Activated naive CD4-positive, alpha-beta T cell treated with anti-CD3 and anti-CD28 coated beads, Interleukin-2, amount 50 U/mL, for 72 hours (primary cell): Measurements from ENCODE around the gene MRPL44. TPM values are rescaled to one million over a fixed set of nuclear protein-coding genes. Genes with fewer than 3 reads are reported as not detected.

Source experiments
- ATAC-seq, 2 donors: fragments of 150-1000 bp; cut with Tn5 transposase; 2 replicates each; pipeline ENCODE4 v1.10.0; 2021; ENCODE audit warnings: mild to moderate bottlenecking in 2 of 2, moderate library complexity in 2 of 2
- DNase-seq, 2 donors: peaks; one replicate each; pipeline ENCODE4 v3.0.0; 2021 to 2022; ENCODE audit warnings: low spot score in 2 of 2
- H3K27ac Mint-ChIP-seq, 2 donors: one replicate each; pipeline ENCODE4 v1.8.0; 2022; ENCODE audit warnings: mild to moderate bottlenecking in 2 of 2, mixed read lengths in 2 of 2
- H3K36me3 Mint-ChIP-seq, 2 donors: one replicate each; pipeline ENCODE4 v1.8.0; 2022; ENCODE audit warnings: mixed read lengths in 2 of 2
- H3K9me3 Mint-ChIP-seq, 2 donors: one replicate each; pipeline ENCODE4 v1.8.0; 2022; ENCODE audit warnings: mixed read lengths in 2 of 2
- total RNA-seq, 2 donors: library from RNA; stranded (reverse); gene quantifications; one replicate each; pipeline ENCODE4 v1.2.3, GENCODE V29; 2022

The MRPL44 gene
- total RNA-seq, 2 donors from 2014 or later: 39.5 to 52.2 TPM

GRCh38 chr2:223949241-223949840, 7.9 kb upstream of the MRPL44 start:
- Mint-ChIP-seq H3K36me3 (peaks cover 0 to 8% of the 10 kb centered on the region in 2 donors), H3K9me3 (no peaks in the 10 kb centered on the region), H3K27ac (peak overlapping the region; percentile 61 to 89)
- ATAC-seq: no peak
- DNase-seq: no peak

GRCh38 chr2:223950448-223951347, 6.6 kb upstream of the MRPL44 start:
- peak overlapping the region; percentile 61 to 89 for H3K27ac Mint-ChIP-seq
- ATAC-seq (peak; percentile 32 to 45), DNase-seq (no peak)
- H3K9me3 Mint-ChIP-seq: no peaks in the 10 kb centered on the region
- peaks cover 0 to 5% of the 10 kb centered on the region in 2 donors for H3K36me3 Mint-ChIP-seq

- Mint-ChIP-seq H3K9me3 (no peaks in the 10 kb centered on the region), H3K27ac (peak overlapping the region; percentile 12 to 31), H3K36me3 (peaks cover 2 to 6% of the 10 kb centered on the region in 2 donors)
- ATAC-seq (no peak), DNase-seq (no peak)
Observed at GRCh38 chr2:223952280-223952968, 4.8 kb upstream of the MRPL44 start.

GRCh38 chr2:223954401-223954800, 2.9 kb upstream of the MRPL44 start:
- DNase-seq (no peak), ATAC-seq (no peak)
- H3K36me3 Mint-ChIP-seq: peaks cover 8 to 9% of the 10 kb centered on the region in 2 donors
- no peaks in the 10 kb centered on the region for H3K9me3 Mint-ChIP-seq
- peak overlapping the region in 1 of 2 donors; percentile 22 for H3K27ac Mint-ChIP-seq

- Mint-ChIP-seq H3K9me3 (no peaks in the 10 kb centered on the region), H3K36me3 (peaks cover 20 to 26% of the 10 kb centered on the region in 2 donors), H3K27ac (peak overlapping the region; percentile 70 to 99)
- peak in 1 of 2 donors; percentile 44 for DNase-seq
- peak; percentile 63 to 73 for ATAC-seq
Observed at GRCh38 chr2:223956300-223956699, 963 bp upstream of the MRPL44 start.

- no peak for DNase-seq
- Mint-ChIP-seq H3K36me3 (peaks cover 23 to 36% of the 10 kb centered on the region in 2 donors), H3K27ac (peak overlapping the region in 1 of 2 donors; percentile 65), H3K9me3 (no peaks in the 10 kb centered on the region)
- ATAC-seq: no peak
Observed at GRCh38 chr2:223959688-223960087, 2.4 kb downstream of the MRPL44 start.

DNA sequence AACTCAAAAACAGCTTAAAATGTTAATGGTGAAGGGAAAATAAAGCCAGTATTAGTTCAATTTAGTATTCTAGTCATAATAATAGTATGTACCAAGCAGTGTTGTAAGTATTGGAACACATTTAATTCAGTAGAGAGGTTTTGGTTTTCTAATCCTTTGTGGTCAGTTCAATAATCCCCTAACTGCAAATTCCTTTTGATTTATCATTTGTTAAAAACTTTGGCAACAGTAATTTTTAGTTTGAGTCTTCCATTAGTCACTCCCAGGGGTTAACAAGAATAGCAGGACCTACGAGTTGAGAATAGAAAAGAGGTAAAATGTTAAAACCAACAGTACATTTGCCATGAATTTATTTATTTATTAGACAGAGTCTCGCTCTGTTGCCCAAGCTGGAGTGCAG, 10.7 kb downstream of the MRPL44 start:
- Mint-ChIP-seq H3K9me3 (no peaks in the 10 kb centered on the region), H3K36me3 (peaks cover 0 to 16% of the 10 kb centered on the region in 2 donors), H3K27ac (no peak overlapping the region)
- DNase-seq: no peak
- no peak for ATAC-seq

DNA sequence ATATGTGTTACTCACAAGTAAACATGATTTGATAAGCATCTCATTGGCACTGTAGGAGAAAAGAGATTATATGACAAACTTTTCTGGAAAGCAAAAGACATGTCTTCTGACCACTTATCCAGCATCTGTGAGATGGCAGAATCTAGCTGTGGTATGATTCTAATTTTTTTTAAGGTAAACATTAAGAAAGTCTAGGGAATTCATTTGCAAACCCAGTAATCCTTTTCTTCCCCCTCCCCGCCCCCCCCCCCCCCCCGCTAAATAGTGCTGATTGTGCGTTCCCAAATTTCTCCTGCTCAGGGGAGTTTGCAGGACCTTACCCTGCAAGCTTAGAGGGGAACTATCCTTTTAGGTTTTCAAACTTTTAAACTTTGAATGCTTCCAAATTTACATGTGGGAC, 12.1 kb downstream of the MRPL44 start:
- H3K27ac Mint-ChIP-seq: no peak overlapping the region
- H3K9me3 Mint-ChIP-seq: no peaks in the 10 kb centered on the region
- H3K36me3 Mint-ChIP-seq: peaks cover 0 to 10% of the 10 kb centered on the region in 2 donors
- DNase-seq: no peak
- no peak for ATAC-seq

DNA sequence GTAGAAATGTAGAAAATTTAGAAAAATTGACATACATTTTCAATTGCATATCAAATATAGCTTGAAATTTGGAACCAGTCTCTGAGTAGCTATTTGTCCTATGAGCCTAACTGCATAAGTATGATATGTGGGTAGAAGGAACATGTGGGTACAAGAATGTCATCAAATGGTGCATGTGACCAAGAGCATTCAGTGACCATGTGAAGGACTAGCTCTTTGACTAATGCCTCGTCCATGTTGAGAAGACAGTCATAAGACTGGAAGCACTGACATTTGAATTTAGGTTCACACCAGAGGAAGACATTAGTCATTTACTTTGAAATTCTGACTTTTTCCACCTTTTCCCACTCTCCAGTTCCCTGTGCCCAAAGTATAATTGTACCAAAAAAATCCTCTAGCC, 12.6 kb downstream of the MRPL44 start:
- peak; percentile 59 to 68 for ATAC-seq
- no peak overlapping the region for H3K27ac Mint-ChIP-seq
- no peak for DNase-seq
- H3K9me3 Mint-ChIP-seq: no peaks in the 10 kb centered on the region
- peaks cover 0 to 10% of the 10 kb centered on the region in 2 donors for H3K36me3 Mint-ChIP-seq

GRCh38 chr2:223970343-223971128, 13.3 kb downstream of the MRPL44 start:
- Mint-ChIP-seq H3K27ac (no peak overlapping the region), H3K36me3 (peaks cover 0 to 10% of the 10 kb centered on the region in 2 donors)

DNA sequence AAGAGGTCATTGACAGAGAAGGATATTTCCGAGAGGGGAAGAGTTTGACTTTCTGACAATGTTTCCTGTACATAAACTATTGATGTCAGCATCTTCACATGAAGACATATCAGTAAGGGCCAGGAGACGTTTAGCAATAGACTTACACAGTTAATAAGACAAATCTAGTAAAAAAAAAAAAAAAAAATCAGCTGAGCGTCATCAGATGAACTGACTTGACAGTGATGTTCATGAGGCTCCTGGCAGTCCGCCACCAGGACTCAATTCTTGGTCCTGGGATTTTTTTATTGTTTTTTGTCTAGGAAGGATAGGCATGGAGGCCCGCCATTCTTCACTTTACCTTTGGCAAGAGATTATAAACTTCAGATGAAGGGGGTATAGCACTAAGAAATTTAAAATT, 14.5 kb downstream of the MRPL44 start:
- peaks cover 0 to 6% of the 10 kb centered on the region in 2 donors for H3K36me3 Mint-ChIP-seq

More at GRCh38 chr2:223970343-223971128, 13.3 kb downstream of the MRPL44 start:
- ATAC-seq (peak; percentile 60 to 69), DNase-seq (peak in 1 of 2 donors; percentile 75)
- H3K9me3 Mint-ChIP-seq: no peaks in the 10 kb centered on the region

GRCh38 chr2:223972656-223973102, 15.4 kb downstream of the MRPL44 start:
- DNase-seq (no peak), ATAC-seq (no peak)
- H3K36me3 Mint-ChIP-seq: no peaks in the 10 kb centered on the region
- H3K27ac Mint-ChIP-seq: no peak overlapping the region
- H3K9me3 Mint-ChIP-seq: no peaks in the 10 kb centered on the region

More for the DNA sequence above, 14.5 kb downstream of the MRPL44 start:
- Mint-ChIP-seq H3K27ac (no peak overlapping the region), H3K9me3 (no peaks in the 10 kb centered on the region)
- DNase-seq: no peak
- no peak for ATAC-seq

- no peaks in the 10 kb centered on the region for H3K9me3 Mint-ChIP-seq
- no peaks in the 10 kb centered on the region for H3K36me3 Mint-ChIP-seq
- no peak for ATAC-seq
- no peak for DNase-seq
- no peak overlapping the region for H3K27ac Mint-ChIP-seq
Observed at GRCh38 chr2:223973606-223974005, 16.3 kb downstream of the MRPL44 start.

GRCh38 chr2:223976635-223977226, 19.5 kb downstream of the MRPL44 start:
- Mint-ChIP-seq H3K27ac (no peak overlapping the region), H3K36me3 (peaks cover 0 to 4% of the 10 kb centered on the region in 2 donors)
- peak in 1 of 2 donors; percentile 86 for ATAC-seq

DNA sequence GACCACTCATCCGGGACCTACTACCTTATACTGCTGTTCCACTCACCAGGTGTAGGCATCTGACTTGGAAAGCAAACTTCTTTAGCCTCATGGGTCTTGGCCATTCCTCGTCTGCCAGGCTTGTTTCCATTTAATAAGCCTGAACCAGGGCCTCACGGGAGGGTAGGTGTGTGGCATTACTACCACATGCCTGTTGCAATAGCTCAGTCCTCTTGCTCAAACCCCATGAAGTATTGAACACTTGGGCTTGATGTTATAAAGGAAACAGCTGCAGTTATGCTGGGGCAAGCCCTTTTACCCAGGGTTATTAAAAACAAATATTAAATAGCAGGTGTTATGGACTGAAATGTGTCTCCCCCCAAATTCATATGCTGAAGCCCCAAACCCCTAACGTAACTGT, 21.2 kb downstream of the MRPL44 start:
- peaks cover 4% of the 10 kb centered on the region in 2 donors for H3K36me3 Mint-ChIP-seq
- no peaks in the 10 kb centered on the region for H3K9me3 Mint-ChIP-seq
- H3K27ac Mint-ChIP-seq: no peak overlapping the region
- ATAC-seq (no peak), DNase-seq (no peak)

More at GRCh38 chr2:223976635-223977226, 19.5 kb downstream of the MRPL44 start:
- no peaks in the 10 kb centered on the region for H3K9me3 Mint-ChIP-seq
- no peak for DNase-seq
